Measurements from ENCODE around the gene CERS6. TPM values are rescaled to one million over a fixed set of nuclear protein-coding genes. Genes with fewer than 3 reads are reported as not detected.

The CERS6 gene
- total RNA-seq, 1 donor, result 16.0 TPM

- H3K4me3 ChIP-seq (ENCODE audit: low read depth, low read length), result no peak overlapping the region
- no peak for DNase-seq (ENCODE audit: low read depth)
These were observed 3.2 kb downstream of the CERS6 start for GRCh38 chr2:168459256-168459655.

GRCh38 chr2:168460571-168460970, 4.5 kb downstream of the CERS6 start:
- no peak for TF ChIP-seq CTCF (IDR thresholded peaks at IDR 0.05; ENCODE audit: insufficient read depth, low read depth, low read length)
- no peak overlapping the region for H3K4me3 ChIP-seq (ENCODE audit: low read depth, low read length)
- no peak for DNase-seq (ENCODE audit: low read depth)

More at GRCh38 chr2:168459256-168459655, 3.2 kb downstream of the CERS6 start:
- TF ChIP-seq CTCF (IDR thresholded peaks at IDR 0.05; ENCODE audit: insufficient read depth, low read depth, low read length), result no peak

GRCh38 chr2:168461178-168461941, 5.3 kb downstream of the CERS6 start:
- DNase-seq (ENCODE audit: low read depth), result no peak
- H3K4me3 ChIP-seq (ENCODE audit: low read depth, low read length), result no peak overlapping the region
- no peak for TF ChIP-seq CTCF (IDR thresholded peaks at IDR 0.05; ENCODE audit: insufficient read depth, low read depth, low read length)

GRCh38 chr2:168461942-168462331, 5.9 kb downstream of the CERS6 start:
- H3K4me3 ChIP-seq (ENCODE audit: low read depth, low read length), result no peak overlapping the region
- DNase-seq (ENCODE audit: low read depth), result no peak
- TF ChIP-seq CTCF (IDR thresholded peaks at IDR 0.05; ENCODE audit: insufficient read depth, low read depth, low read length), result no peak

- no peak for TF ChIP-seq CTCF (IDR thresholded peaks at IDR 0.05; ENCODE audit: insufficient read depth, low read depth, low read length)
- DNase-seq (ENCODE audit: low read depth), result no peak
- no peak overlapping the region for H3K4me3 ChIP-seq (ENCODE audit: low read depth, low read length)
These were observed 6.5 kb downstream of the CERS6 start for GRCh38 chr2:168462543-168463045.

- peak; percentile 68 for DNase-seq (ENCODE audit: low read depth)
- H3K4me3 ChIP-seq (ENCODE audit: low read depth, low read length), result no peak overlapping the region
These were observed 9.5 kb downstream of the CERS6 start for GRCh38 chr2:168465594-168465993.

More at GRCh38 chr2:168465594-168465993, 9.5 kb downstream of the CERS6 start:
- no peak for TF ChIP-seq CTCF (IDR thresholded peaks at IDR 0.05; ENCODE audit: insufficient read depth, low read depth, low read length)
